ENCODE data around the gene GYS1.

GYS1 gene

GRCh38 chr19:48962849-48963165 is 30.3 kb downstream of the GYS1 start:
- no peak for DNase-seq

DNA sequence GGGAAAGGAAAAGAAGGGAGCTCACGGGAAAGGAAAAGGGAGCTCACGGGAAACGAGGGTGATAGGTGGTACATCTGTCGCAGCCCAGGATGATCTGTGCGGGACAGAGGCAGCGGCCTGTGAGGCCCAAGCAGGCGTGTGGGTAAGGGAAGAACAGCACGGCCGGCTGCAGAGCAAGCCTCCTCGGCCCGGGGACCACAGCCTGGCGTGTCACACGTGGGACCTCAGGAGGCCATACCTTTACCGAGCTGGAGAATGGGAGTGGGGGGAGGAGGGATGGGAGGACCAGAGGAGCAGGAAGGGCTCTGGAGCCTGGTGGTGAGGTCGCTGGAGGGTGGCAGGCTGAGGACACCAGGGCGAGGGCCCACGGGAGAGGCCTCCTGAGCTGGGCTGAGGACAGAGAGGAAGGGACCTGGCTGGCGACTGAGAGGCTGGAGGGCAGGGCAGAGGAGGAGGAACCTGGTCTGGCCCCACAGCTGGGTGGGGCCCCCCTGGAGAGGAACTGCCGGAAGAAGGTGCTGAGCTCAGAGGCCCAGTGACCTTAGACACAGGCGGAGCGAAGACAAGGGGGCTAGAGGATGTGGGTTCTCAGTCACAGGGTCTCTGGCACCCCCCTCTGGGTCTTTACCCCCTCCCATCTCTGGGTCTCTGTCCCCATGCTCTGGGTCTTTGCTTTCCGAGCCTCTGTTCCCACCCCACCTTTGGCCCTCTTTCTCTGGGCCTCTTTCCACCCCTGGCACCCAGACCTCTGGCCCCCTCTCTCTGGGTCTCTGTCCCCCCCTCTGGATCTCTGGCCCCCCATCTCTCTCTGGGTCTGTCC is 30.9 kb downstream of the GYS1 start:
- peak; percentile 52 for DNase-seq

DNA sequence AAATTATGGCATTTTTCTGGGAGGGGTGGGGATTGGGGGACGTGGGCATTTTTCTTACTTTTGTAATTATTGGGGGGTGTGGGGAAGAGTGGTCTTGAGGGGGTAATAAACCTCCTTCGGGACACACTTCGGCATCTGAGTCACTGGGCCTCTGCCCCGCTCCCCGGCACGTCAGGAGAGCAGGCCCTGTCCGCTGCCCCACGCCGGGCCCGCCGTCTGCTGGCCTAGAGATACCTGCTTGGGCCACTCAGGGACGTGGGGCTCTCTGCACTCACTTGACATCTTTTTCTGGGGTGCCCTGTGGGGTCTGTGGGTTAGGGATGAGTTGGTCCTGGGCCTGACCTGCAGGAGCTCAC is 31.5 kb downstream of the GYS1 start:
- no peak for DNase-seq

GRCh38 chr19:48961051-48961649 is 32.0 kb downstream of the GYS1 start:
- DNase-seq = no peak

DNA sequence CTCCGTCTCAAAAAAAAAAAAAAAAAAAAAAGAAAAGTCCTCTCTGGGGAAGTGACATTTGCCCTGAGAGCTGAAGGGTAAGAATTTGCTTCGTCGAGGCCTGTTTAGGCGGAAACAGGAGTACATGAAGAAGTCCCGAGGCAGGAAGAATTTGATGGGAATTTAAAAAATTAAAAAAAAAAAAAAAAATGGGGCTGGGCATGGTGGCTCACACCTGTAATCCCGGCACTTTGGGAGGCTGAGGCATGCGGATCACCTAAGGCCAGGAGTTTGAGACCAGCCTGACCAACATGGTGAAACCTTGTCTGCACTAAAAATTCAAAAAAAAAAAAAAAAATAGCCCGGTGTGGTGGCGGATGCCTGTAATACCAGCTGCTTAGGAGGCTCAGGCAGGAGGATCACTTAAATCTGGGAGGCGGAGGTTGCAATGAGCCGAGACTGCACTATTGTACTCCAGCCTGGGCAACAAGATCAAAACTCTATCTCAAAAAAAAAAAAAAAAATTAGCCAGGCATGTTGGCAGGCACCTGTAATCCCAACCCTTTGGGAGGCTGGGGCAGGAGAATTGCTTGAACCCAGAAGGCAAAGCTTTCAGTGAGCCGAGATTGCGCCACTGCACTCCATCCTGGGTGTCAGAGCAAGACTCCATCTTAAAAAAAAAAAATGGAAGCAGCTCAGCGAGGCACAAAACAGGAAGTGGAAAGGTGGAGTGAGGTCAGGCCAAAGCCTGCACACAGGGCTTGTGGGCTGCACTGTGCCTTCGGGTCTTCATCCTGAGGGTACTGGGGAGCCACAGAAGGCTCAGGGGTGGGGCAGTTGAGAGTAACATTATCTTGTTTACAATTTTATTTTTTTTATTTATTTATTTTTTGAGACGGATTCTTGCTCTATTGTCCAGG is 33.5 kb downstream of the GYS1 start:
- no peak for DNase-seq

- DNase-seq = no peak
Observed at GRCh38 chr19:48958006-48958405, 35.1 kb downstream of the GYS1 start.

- no peak for DNase-seq
Observed at GRCh38 chr19:48955308-48955958, 37.7 kb downstream of the GYS1 start.

DNA sequence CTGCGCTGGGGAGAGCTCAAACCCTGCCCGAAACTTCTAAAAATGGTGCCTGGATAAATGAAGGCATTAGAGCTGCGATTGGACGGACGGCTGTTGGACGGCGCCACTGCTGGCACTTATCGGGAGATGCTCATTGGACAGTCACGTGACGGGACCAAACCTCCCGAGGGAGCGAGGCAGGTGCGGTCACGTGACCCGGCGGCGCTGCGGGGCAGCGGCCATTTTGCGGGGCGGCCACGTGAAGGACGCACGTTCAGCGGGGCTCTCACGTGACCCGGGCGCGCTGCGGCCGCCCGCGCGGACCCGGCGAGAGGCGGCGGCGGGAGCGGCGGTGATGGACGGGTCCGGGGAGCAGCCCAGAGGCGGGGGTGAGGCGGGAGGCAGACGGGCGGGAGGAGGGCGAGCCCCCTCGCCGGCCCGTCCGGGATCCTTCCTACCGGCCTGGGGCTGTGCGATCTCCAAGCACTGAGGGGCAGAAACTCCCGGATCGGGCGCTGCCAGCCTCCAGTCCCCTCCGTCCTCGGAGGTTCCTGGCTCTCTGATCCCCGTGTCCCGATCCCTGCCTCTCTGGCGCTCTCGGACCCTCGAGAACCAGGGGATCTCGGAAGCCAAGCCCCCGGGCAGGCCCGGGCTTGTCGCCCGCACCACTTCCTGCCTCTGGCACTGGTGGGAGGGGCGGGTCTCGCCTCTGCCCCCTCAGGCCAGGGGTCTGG is 38.4 kb downstream of the GYS1 start, which contains the start of gene BAX:
TSS of gene BAX (plus strand) at position 281 of the 713 bp plus-strand sequence. CDS start at position 335, 54 bp downstream.
- DNase-seq = peak; percentile 88

DNA sequence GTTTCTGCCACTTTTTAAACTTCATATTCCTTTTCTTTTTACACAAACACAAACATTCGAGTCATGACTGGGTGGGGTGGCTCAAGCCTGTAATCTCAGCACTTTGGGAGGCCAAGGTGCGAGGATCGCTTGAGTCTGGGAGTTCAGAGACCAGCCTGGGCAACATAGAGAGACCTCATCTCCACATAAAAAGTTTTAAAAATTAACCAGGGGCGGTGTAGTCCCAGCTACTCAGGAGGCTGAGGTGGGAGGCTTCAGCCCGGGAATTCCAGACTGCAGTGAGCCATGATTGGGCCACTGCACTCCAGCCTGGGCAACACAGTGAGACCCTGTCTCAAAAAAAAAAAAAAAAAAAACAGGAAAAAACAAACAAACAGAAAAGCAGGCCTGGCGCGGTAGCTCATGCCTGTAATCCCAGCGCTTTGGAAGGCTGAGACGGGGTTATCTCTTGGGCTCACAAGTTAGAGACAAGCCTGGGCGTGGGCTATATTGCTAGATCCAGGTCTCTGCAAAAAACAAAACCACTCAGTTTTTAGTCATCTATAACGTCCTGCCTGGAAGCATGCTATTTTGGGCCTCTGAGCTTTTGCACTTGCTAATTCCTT is 39.0 kb downstream of the GYS1 start:
- no peak for DNase-seq

- no peak for DNase-seq
Observed at GRCh38 chr19:48953141-48953540, 40.0 kb downstream of the GYS1 start.

GRCh38 chr19:48950830-48951519 is 42.1 kb downstream of the GYS1 start:
- no peak for DNase-seq

DNA sequence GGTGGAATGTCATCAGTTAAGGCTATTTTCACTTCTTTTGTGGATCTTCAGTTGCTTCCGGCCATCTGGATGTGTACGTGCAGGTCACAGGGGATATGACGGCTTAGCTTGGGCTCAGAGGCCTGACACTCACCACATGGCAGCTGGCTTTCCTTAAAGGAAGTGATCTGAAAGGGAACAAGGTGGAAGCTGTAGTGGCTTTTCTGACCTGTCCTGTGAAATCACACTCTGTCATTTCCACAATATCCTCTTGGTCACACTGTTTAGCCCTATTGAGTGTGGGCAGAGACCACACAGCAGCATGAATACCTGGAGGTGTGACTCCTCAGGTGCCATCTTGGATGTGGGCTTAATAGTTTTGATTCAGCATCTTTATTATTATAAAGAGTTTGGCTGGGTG is 43.0 kb downstream of the GYS1 start:
- DNase-seq = no peak

DNA sequence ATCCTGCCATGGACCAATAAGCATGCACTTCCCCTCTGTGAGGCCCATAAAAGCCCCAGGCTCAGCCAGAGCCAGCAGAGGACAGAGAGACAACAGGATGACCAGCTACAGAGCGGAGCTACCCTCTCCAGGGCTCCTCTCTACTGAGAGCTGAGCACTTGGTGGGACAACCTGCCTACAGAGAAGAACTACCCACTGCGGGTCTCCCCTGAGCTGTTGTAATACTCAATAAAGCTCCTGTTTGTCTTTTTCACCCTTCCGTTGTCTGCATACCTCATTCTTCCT is 45.9 kb downstream of the GYS1 start:
- no peak for DNase-seq

DNA sequence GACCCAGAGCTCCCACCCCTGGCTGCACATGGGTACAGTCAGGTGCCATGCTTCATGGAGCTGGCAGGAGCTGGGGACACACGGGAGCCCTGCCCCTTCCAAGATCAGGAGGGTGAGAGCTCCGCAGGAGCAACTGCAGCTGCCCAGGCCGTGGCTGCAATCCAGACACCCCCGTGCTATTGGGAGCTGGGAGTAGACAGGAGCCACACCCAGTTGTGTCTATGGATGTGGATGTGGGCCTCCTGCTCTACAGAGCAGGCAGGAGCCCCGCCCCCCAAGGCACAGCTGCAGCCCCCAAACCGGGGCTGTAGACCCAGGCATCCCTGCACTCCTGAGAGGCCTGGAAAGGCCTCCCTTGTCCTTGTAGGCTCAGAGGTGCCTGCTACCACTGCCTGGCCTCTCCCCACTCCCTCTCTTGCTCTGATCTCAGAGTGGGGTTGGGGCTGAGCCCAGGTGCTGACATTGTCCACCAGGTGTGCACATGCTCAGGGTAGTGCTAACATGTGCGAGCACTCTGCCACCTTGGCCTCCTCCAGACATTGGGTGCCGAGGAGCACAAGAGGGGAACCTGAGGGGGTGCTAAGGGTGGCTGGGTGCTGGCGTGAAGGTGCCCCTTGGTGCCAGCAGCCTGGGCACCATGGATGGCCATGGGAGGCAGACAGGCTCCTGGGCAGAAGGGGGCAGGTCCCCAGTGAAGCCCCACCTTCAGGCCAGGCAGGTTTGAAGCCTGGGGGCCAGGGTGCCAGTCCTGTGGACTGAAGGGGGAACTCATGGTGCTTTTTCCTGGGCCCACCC is 46.4 kb downstream of the GYS1 start:
- no peak for DNase-seq

GRCh38 chr19:48945817-48946216 is 47.3 kb downstream of the GYS1 start:
- no peak for DNase-seq

- DNase-seq = no peak
Observed at GRCh38 chr19:48945415-48945814, 47.7 kb downstream of the GYS1 start.

DNA sequence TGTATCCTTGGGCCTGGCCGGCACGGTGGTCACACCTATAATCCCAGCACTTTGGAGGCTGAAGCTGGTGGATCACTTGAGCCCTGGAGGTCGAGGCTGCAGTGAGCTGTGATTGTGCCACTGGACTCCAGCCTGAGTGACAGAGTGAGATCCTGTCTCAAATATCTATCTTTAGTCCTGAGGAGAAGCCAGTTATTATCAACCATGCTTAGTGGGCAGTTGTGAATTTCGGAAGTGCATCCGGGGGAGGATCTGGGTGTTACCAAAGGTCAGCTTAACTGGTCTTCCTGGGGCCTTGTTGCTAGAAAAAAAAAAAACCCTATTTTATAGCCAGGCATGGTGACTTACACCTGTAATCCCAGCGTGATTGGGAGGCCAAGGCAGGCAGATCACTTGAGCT is 50.0 kb downstream of the GYS1 start:
- DNase-seq = no peak

DNA sequence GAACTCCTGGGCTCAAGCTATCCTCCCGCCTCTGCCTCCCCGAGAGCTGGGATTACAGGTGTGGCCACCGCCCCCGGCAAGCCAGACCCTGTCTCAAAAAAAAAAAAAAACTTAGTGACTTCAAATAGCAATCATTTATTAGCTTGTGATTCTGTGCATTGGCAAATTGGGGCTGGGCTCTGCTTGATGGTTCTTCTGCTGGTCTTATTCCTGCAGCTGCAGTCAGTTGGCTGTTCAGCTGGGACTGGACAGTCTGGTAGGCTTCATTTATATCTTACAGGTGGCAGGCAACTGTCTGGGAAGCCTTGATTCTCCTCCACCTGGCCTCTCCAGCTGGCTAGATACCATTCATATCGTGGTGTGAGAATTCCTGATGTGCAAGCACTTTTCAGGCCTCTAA is 52.2 kb downstream of the GYS1 start:
- no peak for DNase-seq

- DNase-seq = no peak
Observed at GRCh38 chr19:48938256-48938655, 54.9 kb downstream of the GYS1 start.

- DNase-seq = no peak
Observed at GRCh38 chr19:48935864-48936263, 57.2 kb downstream of the GYS1 start.

DNA sequence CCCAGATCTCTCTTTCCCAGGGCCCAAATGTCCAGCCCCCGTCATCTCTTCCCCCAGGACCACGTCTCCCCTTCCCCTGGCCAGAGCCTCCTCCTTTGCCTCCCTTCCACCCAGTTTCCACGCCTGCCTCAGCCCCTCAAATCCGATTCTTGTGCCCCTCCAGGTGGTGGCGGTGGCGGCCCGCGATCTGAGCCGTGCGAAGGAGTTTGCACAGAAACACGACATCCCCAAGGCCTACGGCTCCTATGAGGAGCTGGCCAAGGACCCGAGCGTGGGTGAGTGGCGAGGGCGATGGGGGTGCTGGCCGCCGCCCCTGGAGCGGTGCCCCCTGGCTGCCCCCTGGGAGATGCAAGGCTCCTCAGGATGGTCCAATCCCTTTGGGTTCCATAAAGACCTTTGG is 58.3 kb downstream of the GYS1 start:
- no peak for DNase-seq
